T-helper 2 cell treated with Interferon-gamma antibody and Interleukin-4, amounts not matched to agents 100 ng/mL and 5 ng/mL, for 36 hours (primary cell): ENCODE data around the gene NMNAT1. TPM values are rescaled to one million over a fixed set of nuclear protein-coding genes. Genes with fewer than 3 reads are reported as not detected.
"Not testable (repeated sequence)": the region's sequence is repeated elsewhere in the genome, so short reads cannot be mapped to it uniquely, and the experiment has no call there.

Experiments
- intact Hi-C: fragments of 100-400 bp; cut with micrococcal nuclease; formaldehyde crosslinking; loops from one replicate; pipeline ENCODE4 v1.15.1; 2023
- total RNA-seq: library from RNA; stranded (reverse); gene quantifications from 2 replicates; pipeline ENCODE4 v1.2.3, GENCODE V29; 2022

The NMNAT1 gene
- total RNA-seq, 1 donor from 2014 or later, result 5.3 TPM

GRCh38 chr1:10014016-10014415 is 70.7 kb downstream of the NMNAT1 start:
- intact Hi-C loops, result no loop called here

GRCh38 chr1:10019561-10019960 is 76.3 kb downstream of the NMNAT1 start:
- intact Hi-C loops, result no loop called here

GRCh38 chr1:10020086-10020485 is 76.8 kb downstream of the NMNAT1 start:
- intact Hi-C loops, result no loop called here

GRCh38 chr1:10020678-10021077 is 77.4 kb downstream of the NMNAT1 start:
- intact Hi-C loops, result not testable (repeated sequence)

- intact Hi-C loops, result not testable (repeated sequence)
These were observed 78.7 kb downstream of the NMNAT1 start for GRCh38 chr1:10021992-10022391.

- intact Hi-C loops, result no loop called here
These were observed 79.4 kb downstream of the NMNAT1 start for GRCh38 chr1:10022656-10023055.

- intact Hi-C loops, result no loop called here
These were observed 82.1 kb downstream of the NMNAT1 start for GRCh38 chr1:10025354-10025753.

GRCh38 chr1:10027027-10027426 is 83.8 kb downstream of the NMNAT1 start:
- intact Hi-C loops, result no loop called here

- intact Hi-C loops, result not testable (repeated sequence)
These were observed 85.8 kb downstream of the NMNAT1 start for GRCh38 chr1:10028956-10029500.

GRCh38 chr1:10031461-10031860 is 88.2 kb downstream of the NMNAT1 start:
- intact Hi-C loops, result no loop called here

GRCh38 chr1:10032590-10033358 is 89.5 kb downstream of the NMNAT1 start, which contains the start of gene UBE4B:
TSS of gene UBE4B (plus strand) at chr1:10032958. CDS start at chr1:10033671, 713 bp downstream.
- intact Hi-C loops, result loop anchor here (1.0 to 2.0 kb wide), 7 partner anchors 89 to 442 kb away; partner anchors contain the start of genes CENPS, CTNNBIP1, KIF1B and LZIC

- intact Hi-C loops, result loop anchor here (2.0 kb wide), 3 partner anchors 365 to 441 kb away; partner anchors contain the start of genes CENPS, PEX14 and PGD
These were observed 90.1 kb downstream of the NMNAT1 start for GRCh38 chr1:10033359-10033845.

Other genes with a start within 250 kb of the NMNAT1 start
- 99.0 and 100 TPM in 2 replicates for gene CLSTN1, start 119.5 kb upstream of the NMNAT1 start, total RNA-seq
- 10.2 and 11.0 TPM in 2 replicates for gene CTNNBIP1, start 33.2 kb upstream of the NMNAT1 start, total RNA-seq
- 24.8 and 25.6 TPM in 2 replicates for gene LZIC, start 84 bp upstream of the NMNAT1 start, total RNA-seq
- gene RBP7, start 53.8 kb downstream of the NMNAT1 start, total RNA-seq, result not detected in 2 replicates
- gene UBE4B, start 89.5 kb downstream of the NMNAT1 start, total RNA-seq, result 38.2 and 38.6 TPM in 2 replicates